Esophagus muscularis mucosa (tissue), 3 donors: ENCODE data around the gene MOG.
"Not testable (repeated sequence)": the region's sequence is repeated elsewhere in the genome, so short reads cannot be mapped to it uniquely, and the experiment has no call there.

Experiments
- POLR2A ChIP-seq: fragments of 450-650 bp; IDR thresholded peaks from one replicate; pipeline ENCODE4 v1.6.1; 2017; ENCODE audit warnings: antibody characterized with exemption, moderate library complexity, mild to moderate bottlenecking, low read depth
- TF ChIP-seq, protein P1 (sequence below), 3 experiments: fragments of 200-600 bp in 2 of 3; fragments of 450-650 bp in 1 of 3; sonication (generic) in 2 of 3; IDR thresholded peaks; one replicate each; pipeline ENCODE4 v1.5.1; 2017 to 2019; ENCODE audit warnings: antibody characterized with exemption in 3 of 3, mild to moderate bottlenecking in 2 of 3, moderate library complexity in 1 of 3

DNA sequence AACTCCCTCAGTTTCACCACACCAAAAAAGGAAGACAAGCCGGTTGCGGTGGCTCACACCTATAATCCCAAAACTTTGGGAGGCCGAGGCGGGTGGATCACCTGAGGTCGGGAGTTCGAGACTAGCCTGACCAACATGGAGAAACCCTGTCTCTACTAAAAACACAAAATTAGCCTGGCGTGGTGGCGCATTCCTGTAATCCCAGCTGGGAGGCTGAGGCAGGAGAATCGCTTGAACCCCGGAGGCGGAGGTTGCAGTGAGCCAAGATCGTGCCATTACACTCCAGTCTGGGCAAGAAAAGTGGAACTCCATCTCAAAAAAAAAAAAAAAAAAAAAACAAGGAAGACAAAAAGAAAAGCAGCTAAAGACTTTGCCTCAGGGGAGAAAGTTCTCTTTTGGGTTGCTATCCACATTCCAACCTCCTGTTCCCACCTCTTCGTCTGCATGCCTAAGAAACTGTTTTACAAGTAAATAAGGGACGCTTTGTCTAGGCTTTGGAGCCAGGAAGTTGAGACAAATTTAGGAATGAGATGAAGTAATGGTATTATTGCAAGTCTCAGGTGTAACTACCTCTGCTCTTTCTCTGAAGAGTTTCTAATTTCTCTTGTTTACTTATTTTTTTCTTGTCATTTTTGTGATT, 4.7 kb downstream of the MOG start:
- TF ChIP-seq, protein P1, sequence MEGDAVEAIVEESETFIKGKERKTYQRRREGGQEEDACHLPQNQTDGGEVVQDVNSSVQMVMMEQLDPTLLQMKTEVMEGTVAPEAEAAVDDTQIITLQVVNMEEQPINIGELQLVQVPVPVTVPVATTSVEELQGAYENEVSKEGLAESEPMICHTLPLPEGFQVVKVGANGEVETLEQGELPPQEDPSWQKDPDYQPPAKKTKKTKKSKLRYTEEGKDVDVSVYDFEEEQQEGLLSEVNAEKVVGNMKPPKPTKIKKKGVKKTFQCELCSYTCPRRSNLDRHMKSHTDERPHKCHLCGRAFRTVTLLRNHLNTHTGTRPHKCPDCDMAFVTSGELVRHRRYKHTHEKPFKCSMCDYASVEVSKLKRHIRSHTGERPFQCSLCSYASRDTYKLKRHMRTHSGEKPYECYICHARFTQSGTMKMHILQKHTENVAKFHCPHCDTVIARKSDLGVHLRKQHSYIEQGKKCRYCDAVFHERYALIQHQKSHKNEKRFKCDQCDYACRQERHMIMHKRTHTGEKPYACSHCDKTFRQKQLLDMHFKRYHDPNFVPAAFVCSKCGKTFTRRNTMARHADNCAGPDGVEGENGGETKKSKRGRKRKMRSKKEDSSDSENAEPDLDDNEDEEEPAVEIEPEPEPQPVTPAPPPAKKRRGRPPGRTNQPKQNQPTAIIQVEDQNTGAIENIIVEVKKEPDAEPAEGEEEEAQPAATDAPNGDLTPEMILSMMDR (IDR thresholded peaks at IDR 0.05): not testable (repeated sequence)
- TF ChIP-seq POLR2A: not testable (repeated sequence)
